ENCODE measurements around the gene SLC38A11. TPM values are rescaled to one million over a fixed set of nuclear protein-coding genes. Genes with fewer than 3 reads are reported as not detected.

Gene SLC38A11
- total and polyA plus RNA-seq, 2 donors (not counting 1 experiment from before 2014, with no cell fraction given), result 5.4 to 46.8 TPM

DNA sequence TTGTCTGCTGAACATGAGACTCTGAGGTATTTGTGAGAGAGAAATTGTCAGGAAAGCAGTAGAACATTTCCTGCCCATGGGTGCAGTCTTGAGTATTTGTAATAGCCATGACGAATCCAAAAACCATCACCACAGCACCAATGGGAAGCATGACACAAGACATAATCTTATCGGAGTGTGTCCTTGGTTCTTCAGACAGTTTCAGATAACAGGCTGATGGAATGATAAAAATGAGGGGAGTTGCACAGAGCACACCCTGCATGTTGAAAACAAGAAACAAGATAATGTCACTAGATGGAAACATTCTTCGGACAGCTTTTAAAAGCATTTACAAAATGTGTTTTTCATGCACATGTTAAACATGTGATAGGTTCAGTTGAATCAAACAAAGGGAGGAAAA is 56.9 kb downstream of the SLC38A11 start:
- Histone ChIP-seq H3K36me3 (replicated peaks in 1 of 2; ENCODE audit: control extremely low read depth in 1 of 2, control insufficient read depth in 1 of 2, extremely low read depth in 1 of 2, insufficient read depth in 2 of 2, low read length in 1 of 2) (no peaks in the 10 kb centered on the region), H4K20me1 (ENCODE audit: control insufficient read depth, insufficient read depth, low read length, poor library complexity, severe bottlenecking) (no peaks in the 10 kb centered on the region), H3K4me3 (ENCODE audit: control extremely low read depth in 1 of 5, extremely low read depth in 1 of 5, insufficient read depth in 1 of 5, low read depth in 2 of 5, low read length in 4 of 5) (no peak overlapping the region), H3K9ac (ENCODE audit: low read length) (no peak overlapping the region), H3K27ac (ENCODE audit: low read length in 2 of 2) (no peak overlapping the region), H3K27me3 (replicated peaks in 1 of 4; ENCODE audit: control extremely low read depth in 1 of 4, control insufficient read depth in 3 of 4, insufficient read depth in 4 of 4, low read length in 3 of 4) (no peaks in the 10 kb centered on the region), H3K79me2 (ENCODE audit: control insufficient read depth, insufficient read depth, low read length) (no peaks in the 10 kb centered on the region), H3K4me2 (replicated peaks; ENCODE audit: low read depth, low read length, poor library complexity, severe bottlenecking) (no peak overlapping the region), H2AFZ (ENCODE audit: insufficient read depth, low read depth, low read length, poor library complexity, severe bottlenecking) (no peak overlapping the region), H3K9me3 (ENCODE audit: control extremely low read depth in 1 of 3, control insufficient read depth in 2 of 3, insufficient read depth in 1 of 3, low read length in 2 of 3) (peaks cover 0 to 1% (median 0%) of the 10 kb centered on the region in 3 donors), H3K4me1 (ENCODE audit: control insufficient read depth in 2 of 2, insufficient read depth in 2 of 2, low read length in 2 of 2) (peaks cover 0 to 5% of the 10 kb centered on the region in 2 donors)
- Mint-ChIP-seq H3K27me3 (no peaks in the 10 kb centered on the region), H3K27ac (no peak overlapping the region), H3K4me3 (no peak overlapping the region), H3K9me3 (ENCODE audit: insufficient read depth) (peaks cover 4% of the 10 kb centered on the region), H3K4me1 (peaks cover 11% of the 10 kb centered on the region)
- no peak for ATAC-seq (ENCODE audit: low read depth)
- no peak for TF ChIP-seq EZH2 (IDR thresholded peaks at IDR 0.05; ENCODE audit: borderline replicate concordance, insufficient read depth, low read depth, low read length, poor library complexity, severe bottlenecking)
- TF ChIP-seq, protein P1, sequence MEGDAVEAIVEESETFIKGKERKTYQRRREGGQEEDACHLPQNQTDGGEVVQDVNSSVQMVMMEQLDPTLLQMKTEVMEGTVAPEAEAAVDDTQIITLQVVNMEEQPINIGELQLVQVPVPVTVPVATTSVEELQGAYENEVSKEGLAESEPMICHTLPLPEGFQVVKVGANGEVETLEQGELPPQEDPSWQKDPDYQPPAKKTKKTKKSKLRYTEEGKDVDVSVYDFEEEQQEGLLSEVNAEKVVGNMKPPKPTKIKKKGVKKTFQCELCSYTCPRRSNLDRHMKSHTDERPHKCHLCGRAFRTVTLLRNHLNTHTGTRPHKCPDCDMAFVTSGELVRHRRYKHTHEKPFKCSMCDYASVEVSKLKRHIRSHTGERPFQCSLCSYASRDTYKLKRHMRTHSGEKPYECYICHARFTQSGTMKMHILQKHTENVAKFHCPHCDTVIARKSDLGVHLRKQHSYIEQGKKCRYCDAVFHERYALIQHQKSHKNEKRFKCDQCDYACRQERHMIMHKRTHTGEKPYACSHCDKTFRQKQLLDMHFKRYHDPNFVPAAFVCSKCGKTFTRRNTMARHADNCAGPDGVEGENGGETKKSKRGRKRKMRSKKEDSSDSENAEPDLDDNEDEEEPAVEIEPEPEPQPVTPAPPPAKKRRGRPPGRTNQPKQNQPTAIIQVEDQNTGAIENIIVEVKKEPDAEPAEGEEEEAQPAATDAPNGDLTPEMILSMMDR (IDR thresholded peaks at IDR 0.05), result no peak
- WGBS (ENCODE audit: insufficient coverage), result 100% methylated on average over 1 of the region's 3 CpGs
- intact Hi-C loops (cut with micrococcal nuclease), result no loop called here
- ChIA-PET POLR2A (no interaction called here), CTCF (interaction anchor here (1.0 kb wide), 1 partner anchor 12 kb away, joined by 3 read pairs; no protein-coding TSS in a partner anchor)
- DNase-seq, result no peak

DNA sequence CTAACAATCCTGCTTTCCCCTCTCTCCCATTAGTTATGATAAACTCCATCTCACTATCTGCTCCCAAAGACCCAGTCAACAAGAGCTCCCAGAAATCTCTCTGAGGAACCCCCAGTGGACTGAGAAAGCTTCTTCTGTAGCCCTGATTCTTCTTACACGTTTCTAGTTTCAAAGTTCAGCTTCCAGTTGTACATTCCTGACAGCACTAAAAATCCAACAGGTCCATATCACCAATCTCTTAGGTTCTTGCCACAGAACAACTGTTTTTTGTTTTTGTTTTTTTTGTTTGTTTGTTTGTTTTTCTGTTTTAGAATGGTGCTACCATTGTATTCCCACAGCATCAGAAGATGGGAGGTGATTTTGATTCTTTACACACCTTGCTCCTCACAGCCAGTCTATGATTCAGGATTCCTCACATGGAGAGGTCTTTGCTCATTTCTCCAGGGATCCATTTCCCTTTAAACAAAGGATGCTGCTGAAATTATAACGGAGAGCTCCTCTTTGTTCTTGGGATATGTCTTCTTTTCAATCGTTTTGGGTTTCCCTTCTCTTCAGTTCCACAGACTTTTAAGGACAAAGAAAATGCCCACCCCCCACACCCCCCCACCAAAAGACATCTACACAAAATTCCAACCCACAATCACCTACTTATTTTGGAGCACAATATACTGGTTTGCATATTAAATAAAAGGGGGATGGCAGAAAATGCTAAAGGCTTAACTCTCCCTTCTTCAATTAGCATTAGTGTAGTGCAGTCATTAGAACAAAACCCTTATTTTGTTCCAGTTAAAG is 57.7 kb downstream of the SLC38A11 start:
- no peaks in the 10 kb centered on the region for H3K27me3 Mint-ChIP-seq
- Histone ChIP-seq H3K4me1 (ENCODE audit: control insufficient read depth in 2 of 2, insufficient read depth in 2 of 2, low read length in 2 of 2) (peaks cover 0 to 5% of the 10 kb centered on the region in 2 donors), H2AFZ (ENCODE audit: insufficient read depth, low read depth, low read length, poor library complexity, severe bottlenecking) (no peak overlapping the region), H3K79me2 (ENCODE audit: control insufficient read depth, insufficient read depth, low read length) (no peaks in the 10 kb centered on the region), H3K36me3 (replicated peaks in 1 of 2; ENCODE audit: control extremely low read depth in 1 of 2, control insufficient read depth in 1 of 2, extremely low read depth in 1 of 2, insufficient read depth in 2 of 2, low read length in 1 of 2) (no peaks in the 10 kb centered on the region), H3K9ac (ENCODE audit: low read length) (no peak overlapping the region), H3K4me3 (ENCODE audit: control extremely low read depth in 1 of 5, extremely low read depth in 1 of 5, insufficient read depth in 1 of 5, low read depth in 2 of 5, low read length in 4 of 5) (no peak overlapping the region), H3K27ac (ENCODE audit: low read length in 2 of 2) (no peak overlapping the region), H3K27me3 (replicated peaks in 1 of 4; ENCODE audit: control extremely low read depth in 1 of 4, control insufficient read depth in 3 of 4, insufficient read depth in 4 of 4, low read length in 3 of 4) (no peaks in the 10 kb centered on the region), H3K4me2 (replicated peaks; ENCODE audit: low read depth, low read length, poor library complexity, severe bottlenecking) (no peak overlapping the region), H3K9me3 (ENCODE audit: control extremely low read depth in 1 of 3, control insufficient read depth in 2 of 3, insufficient read depth in 1 of 3, low read length in 2 of 3) (peaks cover 0 to 1% (median 0%) of the 10 kb centered on the region in 3 donors), H4K20me1 (ENCODE audit: control insufficient read depth, insufficient read depth, low read length, poor library complexity, severe bottlenecking) (no peaks in the 10 kb centered on the region)
- POLR2A ChIA-PET, result no interaction called here
- H3K27ac Mint-ChIP-seq, result no peak overlapping the region
- intact Hi-C loops (cut with micrococcal nuclease), result no loop called here
- DNase-seq (no peak), ATAC-seq (ENCODE audit: low read depth) (no peak)
- WGBS (ENCODE audit: insufficient coverage), result 100% methylated on average over 1 of the region's 3 CpGs
- no peak for TF ChIP-seq EZH2 (IDR thresholded peaks at IDR 0.05; ENCODE audit: borderline replicate concordance, insufficient read depth, low read depth, low read length, poor library complexity, severe bottlenecking)
- TF ChIP-seq, protein P1 (IDR thresholded peaks at IDR 0.05), result no peak
- peaks cover 11% of the 10 kb centered on the region for H3K4me1 Mint-ChIP-seq
- CTCF ChIA-PET, result interaction anchor here (0.6 to 1.5 kb wide), 3 partner anchors 30 to 75 kb away, joined by 3 to 7 read pairs (median 3); partner anchors contain the start of gene COBLL1
- H3K4me3 Mint-ChIP-seq, result no peak overlapping the region
- H3K9me3 Mint-ChIP-seq (ENCODE audit: insufficient read depth), result peaks cover 4% of the 10 kb centered on the region

Measured in B cell (primary cell).